Testis (tissue), 3 donors: ENCODE measurements around the gene RPS3A. TPM values are rescaled to one million over a fixed set of nuclear protein-coding genes. Genes with fewer than 3 reads are reported as not detected.

Source experiments
- DNase-seq: peaks from one replicate; pipeline ENCODE4 v3.0.0-alpha.2; 2019
- H3K27ac ChIP-seq, 2 donors: fragments of 200-600 bp; sonication (generic); one replicate each; pipeline ENCODE4 v1.5.1; 2019
- H3K27me3 ChIP-seq: fragments of 200-600 bp; sonication (generic); one replicate; pipeline ENCODE4 v1.5.1; 2019
- H3K36me3 ChIP-seq: fragments of 200-600 bp; sonication (generic); one replicate; pipeline ENCODE4 v1.5.1; 2017; ENCODE audit warnings: low read depth; ENCODE audit errors: missing control alignments
- H3K4me1 ChIP-seq: fragments of 200-600 bp; sonication (generic); one replicate; pipeline ENCODE4 v1.5.1; 2019
- H3K4me3 ChIP-seq, 2 donors: fragments of 200-600 bp; sonication (generic); one replicate each; pipeline ENCODE4 v1.5.1; 2017 to 2019
- H3K9me3 ChIP-seq: fragments of 200-600 bp; sonication (generic); one replicate; pipeline ENCODE4 v1.5.1; 2017
- POLR2A ChIP-seq: fragments of 450-650 bp; IDR thresholded peaks from one replicate; pipeline ENCODE4 v1.6.1; 2017; ENCODE audit warnings: antibody characterized with exemption, mild to moderate bottlenecking, moderate library complexity
- WGBS, 2 donors: methylation state at CpG; one replicate each; pipeline ENCODE4 v1.1.5; 2018; 5-methylcytosine and 5-hydroxymethylcytosine counted together
- intact Hi-C: fragments of 100-400 bp; cut with DNase I; formaldehyde crosslinking; loops from one replicate; pipeline ENCODE4 v1.15.1; 2023; ENCODE audit warnings: low total_unique reads
- polyA plus RNA-seq: library from polyadenylated mRNA; stranded (reverse); fragments of 350-450 nt; fragmentation: Illumina TruSeq; extraction: RNeasy Lipid Tissue Mini Kit (QIAGEN cat#74804); gene quantifications from one replicate; pipeline ENCODE4 v1.2.3, GENCODE V29; 2014; ENCODE audit warnings: low read depth, low replicate concordance; ENCODE audit not compliant: insufficient read depth
- total RNA-seq, 2 donors: library from RNA; depleted of rRNA; stranded (reverse); fragments of >200 nt; gene quantifications; one replicate each; pipeline ENCODE4 v1.2.3, GENCODE V29; 2016
- TF ChIP-seq, protein P1 (sequence below), 3 experiments: fragments of 450-650 bp in 2 of 3; fragments of 200-600 bp in 1 of 3; sonication (generic) in 1 of 3; IDR thresholded peaks; one replicate each; pipeline ENCODE4 v1.5.1; 2016 to 2019; ENCODE audit warnings: antibody characterized with exemption in 3 of 3, mild to moderate bottlenecking in 2 of 3, moderate library complexity in 1 of 3

The RPS3A gene
- total and polyA plus RNA-seq, 3 donors from 2014 or later = 896 to 1,385 (median 1,182) TPM

DNA sequence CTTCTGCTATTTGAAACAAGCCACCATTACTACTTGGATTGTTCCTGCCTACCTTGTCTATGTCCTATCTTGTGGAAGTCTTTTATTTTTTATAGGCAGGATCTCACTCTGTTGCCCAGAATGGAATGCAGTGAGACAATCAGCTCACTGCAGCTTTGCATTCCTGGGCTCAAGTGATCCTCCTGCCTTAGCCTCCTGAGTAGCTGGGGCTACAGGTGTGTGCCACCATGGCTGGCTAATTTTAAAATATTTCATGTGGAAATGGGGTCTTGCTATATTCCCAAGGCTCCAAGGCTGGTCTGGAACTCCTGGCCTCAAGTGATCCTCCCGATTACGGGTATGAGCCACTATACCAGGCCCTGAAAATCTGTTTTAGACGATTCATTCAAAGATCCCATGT, 7.6 kb downstream of the RPS3A start:
- Histone ChIP-seq H3K36me3 (no peaks in the 10 kb centered on the region), H3K4me3 (no peak overlapping the region), H3K27ac (no peak overlapping the region), H3K4me1 (no peaks in the 10 kb centered on the region), H3K9me3 (no peaks in the 10 kb centered on the region), H3K27me3 (no peaks in the 10 kb centered on the region)
- no peak for DNase-seq
- intact Hi-C loops = no loop called here
- TF ChIP-seq, protein P1, sequence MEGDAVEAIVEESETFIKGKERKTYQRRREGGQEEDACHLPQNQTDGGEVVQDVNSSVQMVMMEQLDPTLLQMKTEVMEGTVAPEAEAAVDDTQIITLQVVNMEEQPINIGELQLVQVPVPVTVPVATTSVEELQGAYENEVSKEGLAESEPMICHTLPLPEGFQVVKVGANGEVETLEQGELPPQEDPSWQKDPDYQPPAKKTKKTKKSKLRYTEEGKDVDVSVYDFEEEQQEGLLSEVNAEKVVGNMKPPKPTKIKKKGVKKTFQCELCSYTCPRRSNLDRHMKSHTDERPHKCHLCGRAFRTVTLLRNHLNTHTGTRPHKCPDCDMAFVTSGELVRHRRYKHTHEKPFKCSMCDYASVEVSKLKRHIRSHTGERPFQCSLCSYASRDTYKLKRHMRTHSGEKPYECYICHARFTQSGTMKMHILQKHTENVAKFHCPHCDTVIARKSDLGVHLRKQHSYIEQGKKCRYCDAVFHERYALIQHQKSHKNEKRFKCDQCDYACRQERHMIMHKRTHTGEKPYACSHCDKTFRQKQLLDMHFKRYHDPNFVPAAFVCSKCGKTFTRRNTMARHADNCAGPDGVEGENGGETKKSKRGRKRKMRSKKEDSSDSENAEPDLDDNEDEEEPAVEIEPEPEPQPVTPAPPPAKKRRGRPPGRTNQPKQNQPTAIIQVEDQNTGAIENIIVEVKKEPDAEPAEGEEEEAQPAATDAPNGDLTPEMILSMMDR (IDR thresholded peaks at IDR 0.05) = no peak
- no peak for TF ChIP-seq POLR2A
- WGBS, 2 donors = 91 to 97% methylated on average over 3 of the region's 3 CpGs

DNA sequence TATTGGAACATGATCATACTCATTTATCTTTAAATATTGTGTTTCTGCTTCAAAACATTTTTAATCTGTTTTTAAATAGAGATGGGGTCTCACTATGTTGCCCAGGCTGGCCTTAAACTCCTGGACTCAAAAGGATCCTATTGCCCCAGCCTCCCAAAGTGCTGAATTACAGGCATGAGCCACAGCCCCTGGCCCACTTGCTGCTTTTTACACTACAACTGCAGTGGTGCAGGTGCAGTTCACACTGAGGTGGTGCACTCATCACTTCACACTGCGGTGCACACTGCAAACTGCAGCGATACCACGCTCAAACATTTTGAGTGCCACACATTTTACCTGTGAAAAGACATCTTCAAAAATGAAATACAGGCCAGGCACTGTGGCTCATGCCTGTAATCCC, 10.8 kb downstream of the RPS3A start:
- H3K27me3 ChIP-seq = no peaks in the 10 kb centered on the region
- DNase-seq = no peak
- intact Hi-C loops = loop anchor here (10.0 kb wide), 1 partner anchor 245 kb away; no protein-coding TSS in a partner anchor
- no peaks in the 10 kb centered on the region for H3K9me3 ChIP-seq
- H3K36me3 ChIP-seq = no peaks in the 10 kb centered on the region
- 93 to 99% methylated on average over 3 of the region's 3 CpGs for whole genome bisulfite sequencing, 2 donors
- no peak overlapping the region for H3K27ac ChIP-seq
- H3K4me3 ChIP-seq = no peak overlapping the region
- TF ChIP-seq, protein P1 (IDR thresholded peaks at IDR 0.05) = no peak
- no peak for TF ChIP-seq POLR2A
- H3K4me1 ChIP-seq = no peaks in the 10 kb centered on the region

DNA sequence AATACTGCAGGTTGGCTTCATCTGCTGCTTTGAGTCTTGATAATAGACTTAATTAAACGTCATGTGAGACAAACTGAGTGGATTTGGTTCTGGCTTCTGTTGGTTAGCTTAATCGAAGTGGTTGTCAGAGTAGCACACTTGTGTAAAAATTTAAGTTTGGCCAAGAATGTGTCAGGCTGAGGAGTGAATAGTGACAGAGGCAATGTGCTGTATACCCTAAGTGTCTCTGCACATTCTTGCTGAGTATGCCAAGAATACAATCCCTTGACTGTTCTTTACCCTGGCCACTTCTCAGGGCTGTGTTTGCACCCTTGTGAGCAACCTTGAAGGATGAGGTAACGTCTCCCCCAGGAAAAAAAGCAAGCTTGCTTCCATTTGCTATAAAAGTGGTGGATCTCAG, 14.9 kb downstream of the RPS3A start:
- H3K27ac ChIP-seq = no peak overlapping the region
- H3K36me3 ChIP-seq = no peaks in the 10 kb centered on the region
- no peak for TF ChIP-seq POLR2A
- TF ChIP-seq, protein P1 (IDR thresholded peaks at IDR 0.05) = no peak
- no peaks in the 10 kb centered on the region for H3K4me1 ChIP-seq
- intact Hi-C loops = loop anchor here (10.0 kb wide), 1 partner anchor 240 kb away; no protein-coding TSS in a partner anchor
- DNase-seq = no peak
- WGBS, 2 donors = 50 to 61% methylated on average over 3 of the region's 3 CpGs
- H3K4me3 ChIP-seq = no peak overlapping the region
- no peaks in the 10 kb centered on the region for H3K27me3 ChIP-seq
- H3K9me3 ChIP-seq = no peaks in the 10 kb centered on the region

DNA sequence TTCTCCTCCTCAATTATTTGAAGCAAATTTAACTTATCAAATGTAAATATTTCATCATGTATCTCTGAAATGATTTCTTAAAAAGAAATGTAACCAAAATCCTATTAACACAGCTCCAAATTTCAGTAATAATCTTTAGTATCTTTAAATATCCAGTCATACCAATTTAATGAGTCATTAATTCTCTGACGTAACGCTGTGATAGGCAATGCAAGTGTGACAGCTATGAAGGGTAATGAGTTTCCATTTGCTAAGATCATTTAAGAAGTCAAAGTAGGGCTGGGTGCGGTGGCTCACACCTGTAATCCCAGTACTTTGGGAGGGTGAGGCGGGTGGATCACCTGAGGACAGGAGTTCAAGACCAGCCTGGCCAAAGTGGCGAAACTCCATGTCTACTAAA, 15.6 kb downstream of the RPS3A start:
- H3K36me3 ChIP-seq = no peaks in the 10 kb centered on the region
- no peak overlapping the region for H3K4me3 ChIP-seq
- H3K27me3 ChIP-seq = no peaks in the 10 kb centered on the region
- TF ChIP-seq POLR2A = no peak
- TF ChIP-seq, protein P1 (IDR thresholded peaks at IDR 0.05) = no peak
- H3K9me3 ChIP-seq = no peaks in the 10 kb centered on the region
- no peak for DNase-seq
- intact Hi-C loops = loop anchor here (10.0 kb wide), 1 partner anchor 240 kb away; no protein-coding TSS in a partner anchor
- no peak overlapping the region for H3K27ac ChIP-seq
- 87 to 90% methylated on average over 5 of the region's 5 CpGs for WGBS, 2 donors
- no peaks in the 10 kb centered on the region for H3K4me1 ChIP-seq

DNA sequence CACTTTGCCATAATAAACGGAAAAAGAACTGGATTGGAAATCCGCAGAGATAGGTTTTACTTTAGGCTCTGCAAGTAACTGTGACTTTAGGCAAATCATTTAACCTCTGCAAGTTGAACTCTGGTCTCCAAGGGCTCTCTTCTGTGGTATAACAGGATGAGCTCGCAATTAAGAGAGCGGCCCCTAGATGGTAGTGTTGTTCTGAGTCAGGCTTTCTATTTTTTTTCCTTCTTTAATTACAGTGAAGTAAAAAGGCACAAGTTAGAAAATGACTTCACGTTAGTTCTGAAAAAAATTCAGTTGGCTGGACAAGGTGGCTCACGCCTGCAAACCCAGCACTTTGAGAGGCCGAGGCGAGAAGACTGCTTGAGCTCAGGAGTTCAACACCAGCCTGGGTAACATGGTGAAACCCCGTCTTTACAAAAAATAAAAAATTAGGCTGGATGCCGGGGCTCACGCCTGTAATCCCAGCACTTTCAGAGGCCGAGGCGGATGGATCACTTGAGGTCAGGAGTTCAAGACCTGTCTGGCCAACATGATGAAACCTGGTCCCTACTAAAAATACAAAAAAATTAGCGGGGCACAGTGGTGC, 18.0 kb downstream of the RPS3A start:
- WGBS, 2 donors = 39 to 46% methylated on average over 13 to 14 of the region's 14 CpGs
- TF ChIP-seq, protein P1 (IDR thresholded peaks at IDR 0.05) = peak; percentile 62 to 71 (median 65)
- no peak for TF ChIP-seq POLR2A
- no peaks in the 10 kb centered on the region for H3K9me3 ChIP-seq
- H3K27ac ChIP-seq = no peak overlapping the region
- no peak overlapping the region for H3K4me3 ChIP-seq
- no peaks in the 10 kb centered on the region for H3K27me3 ChIP-seq
- no peaks in the 10 kb centered on the region for H3K4me1 ChIP-seq
- no peaks in the 10 kb centered on the region for H3K36me3 ChIP-seq
- peak; percentile 84 for DNase-seq
- intact Hi-C loops = loop anchor here (10.0 kb wide), 1 partner anchor 237 kb away; no protein-coding TSS in a partner anchor
